Right atrium auricular region (tissue), 2 donors: Measurements from ENCODE around the gene NDFIP1. TPM values are rescaled to one million over a fixed set of nuclear protein-coding genes. Genes with fewer than 3 reads are reported as not detected.

ENCODE experiments used
- DNase-seq: peaks from one replicate; pipeline ENCODE4 v3.0.0-alpha.2; 2019; ENCODE audit warnings: low spot score
- H3K27ac ChIP-seq, 2 donors: fragments of 200-600 bp; sonication (generic); 1 replicate in 1 of 2; 2 replicates in 1 of 2; pipeline ENCODE4 v1.5.1; 2016 to 2019
- H3K27me3 ChIP-seq, 2 donors: fragments of 200-600 bp; sonication (generic); one replicate each; pipeline versions ENCODE4 v1.5.1 to v1.6.0; 2017 to 2019
- H3K36me3 ChIP-seq: fragments of 200-600 bp; sonication (generic); one replicate; pipeline ENCODE4 v1.5.1; 2016
- H3K4me1 ChIP-seq, 2 donors: fragments of 200-600 bp; sonication (generic); one replicate each; pipeline versions ENCODE4 v1.5.1 to v1.6.0; 2017 to 2019
- H3K4me3 ChIP-seq, 2 donors: fragments of 200-600 bp; sonication (generic); 1 replicate in 1 of 2; 2 replicates in 1 of 2; pipeline ENCODE4 v1.5.1; 2017 to 2019; ENCODE audit warnings: mild to moderate bottlenecking in 1 of 2, moderate library complexity in 1 of 2
- H3K9me3 ChIP-seq, 2 donors: fragments of 200-600 bp; sonication (generic); one replicate each; pipeline ENCODE4 v1.5.1; 2019
- CTCF ChIP-seq, 2 donors: fragments of 200-600 bp; sonication (generic); IDR thresholded peaks; one replicate each; pipeline ENCODE4 v1.5.1; 2019; ENCODE audit warnings: antibody characterized with exemption in 2 of 2
- total RNA-seq, 2 donors: library from RNA; depleted of rRNA; stranded (reverse); fragments of >200 nt; gene quantifications; one replicate each; pipeline ENCODE4 v1.1.0, GENCODE V29; 2016

NDFIP1 gene
- total RNA-seq, 2 donors from 2014 or later, result 69.3 to 75.0 TPM

GRCh38 chr5:142167458-142167857 is 58.9 kb downstream of the NDFIP1 start:
- no peak overlapping the region for H3K27ac ChIP-seq

GRCh38 chr5:142168365-142168764 is 59.8 kb downstream of the NDFIP1 start:
- no peak overlapping the region for H3K4me3 ChIP-seq
- no peak overlapping the region for H3K27ac ChIP-seq
- no peak for DNase-seq
- no peak for TF ChIP-seq CTCF (IDR thresholded peaks at IDR 0.05)
- H3K36me3 ChIP-seq, result no peaks in the 10 kb centered on the region
- peaks cover 0 to 14% of the 10 kb centered on the region in 2 donors for H3K4me1 ChIP-seq
- no peaks in the 10 kb centered on the region for H3K9me3 ChIP-seq
- H3K27me3 ChIP-seq, result no peaks in the 10 kb centered on the region

More at GRCh38 chr5:142167458-142167857, 58.9 kb downstream of the NDFIP1 start:
- DNase-seq, result no peak
- no peak for TF ChIP-seq CTCF (IDR thresholded peaks at IDR 0.05)
- Histone ChIP-seq H3K9me3 (no peaks in the 10 kb centered on the region), H3K4me1 (peaks cover 0 to 14% of the 10 kb centered on the region in 2 donors), H3K36me3 (no peaks in the 10 kb centered on the region), H3K4me3 (no peak overlapping the region), H3K27me3 (no peaks in the 10 kb centered on the region)

GRCh38 chr5:142170254-142170953 is 61.8 kb downstream of the NDFIP1 start:
- no peak for DNase-seq
- H3K27ac ChIP-seq, result no peak overlapping the region
- H3K36me3 ChIP-seq, result no peaks in the 10 kb centered on the region
- H3K27me3 ChIP-seq, result no peaks in the 10 kb centered on the region
- TF ChIP-seq CTCF (IDR thresholded peaks at IDR 0.05), result no peak
- H3K9me3 ChIP-seq, result no peaks in the 10 kb centered on the region
- peaks cover 0 to 14% of the 10 kb centered on the region in 2 donors for H3K4me1 ChIP-seq
- H3K4me3 ChIP-seq, result no peak overlapping the region

GRCh38 chr5:142171270-142171669 is 62.7 kb downstream of the NDFIP1 start:
- DNase-seq, result no peak
- Histone ChIP-seq H3K27me3 (no peaks in the 10 kb centered on the region), H3K36me3 (no peaks in the 10 kb centered on the region), H3K27ac (no peak overlapping the region), H3K4me1 (peaks cover 0 to 13% of the 10 kb centered on the region in 2 donors), H3K4me3 (no peak overlapping the region), H3K9me3 (no peaks in the 10 kb centered on the region)
- no peak for TF ChIP-seq CTCF (IDR thresholded peaks at IDR 0.05)

GRCh38 chr5:142175039-142175438 is 66.5 kb downstream of the NDFIP1 start:
- H3K27ac ChIP-seq, result peak overlapping the region in 1 of 2 donors; percentile 18
- DNase-seq, result peak; percentile 48
- H3K36me3 ChIP-seq, result no peaks in the 10 kb centered on the region
- no peak overlapping the region for H3K4me3 ChIP-seq
- TF ChIP-seq CTCF (IDR thresholded peaks at IDR 0.05), result no peak
- no peaks in the 10 kb centered on the region for H3K9me3 ChIP-seq
- H3K4me1 ChIP-seq, result no peaks in the 10 kb centered on the region
- no peaks in the 10 kb centered on the region for H3K27me3 ChIP-seq
